ENCODE data around the gene ZCWPW1. TPM values are rescaled to one million over a fixed set of nuclear protein-coding genes. Genes with fewer than 3 reads are reported as not detected.
"Not testable (repeated sequence)": the region's sequence is repeated elsewhere in the genome, so short reads cannot be mapped to it uniquely, and the experiment has no call there.

Gene ZCWPW1
- total RNA-seq, 1 donor from 2014 or later: 3.4 TPM

- intact Hi-C loops (cut with DNase I): no loop called here
- no peak for DNase-seq (ENCODE audit: low spot score)
Observed at GRCh38 chr7:100384628-100385294, 43.7 kb downstream of the ZCWPW1 start.

- intact Hi-C loops (cut with DNase I); DNase-seq (ENCODE audit: low spot score): not testable (repeated sequence)
Observed at GRCh38 chr7:100382234-100382853, 46.2 kb downstream of the ZCWPW1 start.

GRCh38 chr7:100381531-100382233 is 46.8 kb downstream of the ZCWPW1 start:
- DNase-seq (ENCODE audit: low spot score); intact Hi-C loops (cut with DNase I): not testable (repeated sequence)

- intact Hi-C loops (cut with DNase I): no loop called here
Observed at GRCh38 chr7:100380196-100380595, 48.3 kb downstream of the ZCWPW1 start.

GRCh38 chr7:100378114-100378755 is 50.3 kb downstream of the ZCWPW1 start:
- intact Hi-C loops (cut with DNase I): no loop called here
- DNase-seq (ENCODE audit: low spot score): peak; percentile 41

More at GRCh38 chr7:100380196-100380595, 48.3 kb downstream of the ZCWPW1 start:
- DNase-seq (ENCODE audit: low spot score): no peak

- intact Hi-C loops (cut with DNase I): no loop called here
- no peak for DNase-seq (ENCODE audit: low spot score)
Observed at GRCh38 chr7:100376066-100376465, 52.4 kb downstream of the ZCWPW1 start.

- intact Hi-C loops (cut with DNase I): no loop called here
- peak; percentile 55 for DNase-seq (ENCODE audit: low spot score)
Observed at GRCh38 chr7:100374601-100375000, 53.9 kb downstream of the ZCWPW1 start.

GRCh38 chr7:100373870-100374598 is 54.5 kb downstream of the ZCWPW1 start:
- DNase-seq (ENCODE audit: low spot score); intact Hi-C loops (cut with DNase I): not testable (repeated sequence)

GRCh38 chr7:100373261-100373831 is 55.2 kb downstream of the ZCWPW1 start, which contains the start of gene PILRA:
Gene PILRA (plus strand): TSS chr7:100373487. CDS start chr7:100373657, 170 bp downstream.
- intact Hi-C loops (cut with DNase I): no loop called here
- peak; percentile 82 for DNase-seq (ENCODE audit: low spot score)

GRCh38 chr7:100372694-100373093 is 55.8 kb downstream of the ZCWPW1 start:
- intact Hi-C loops (cut with DNase I): no loop called here
- DNase-seq (ENCODE audit: low spot score): no peak

GRCh38 chr7:100372256-100372655 is 56.2 kb downstream of the ZCWPW1 start:
- intact Hi-C loops (cut with DNase I): no loop called here
- DNase-seq (ENCODE audit: low spot score): peak; percentile 84

GRCh38 chr7:100371561-100372171 is 56.8 kb downstream of the ZCWPW1 start:
- intact Hi-C loops (cut with DNase I): no loop called here
- peak; percentile 44 for DNase-seq (ENCODE audit: low spot score)

- intact Hi-C loops (cut with DNase I): no loop called here
- DNase-seq (ENCODE audit: low spot score): no peak
Observed at GRCh38 chr7:100370746-100371145, 57.8 kb downstream of the ZCWPW1 start.

- DNase-seq (ENCODE audit: low spot score): no peak
- intact Hi-C loops (cut with DNase I): no loop called here
Observed at GRCh38 chr7:100370303-100370702, 58.2 kb downstream of the ZCWPW1 start.

GRCh38 chr7:100369105-100369504 is 59.4 kb downstream of the ZCWPW1 start:
- intact Hi-C loops (cut with DNase I): no loop called here

GRCh38 chr7:100367676-100368613 is 60.6 kb downstream of the ZCWPW1 start:
- intact Hi-C loops (cut with DNase I): no loop called here
- peak; percentile 70 for DNase-seq (ENCODE audit: low spot score)

More at GRCh38 chr7:100369105-100369504, 59.4 kb downstream of the ZCWPW1 start:
- DNase-seq (ENCODE audit: low spot score): peak; percentile 93

- DNase-seq (ENCODE audit: low spot score): peak; percentile 43
- intact Hi-C loops (cut with DNase I): no loop called here
Observed at GRCh38 chr7:100367251-100367620, 61.3 kb downstream of the ZCWPW1 start.

Data from cardiac septum (tissue), 1 donor.